HepG2 (cell line): ENCODE results near the gene IQCN. TPM values are rescaled to one million over a fixed set of nuclear protein-coding genes. Genes with fewer than 3 reads are reported as not detected.

Source experiments
- AHDC1 ChIP-seq: sonication (generic); formaldehyde crosslinking; IDR thresholded peaks from 2 replicates; pipeline ENCODE4 v1.5.1; 2020; ENCODE audit warnings: mild to moderate bottlenecking, missing genetic modification reagents, borderline replicate concordance
- ELF1 ChIP-seq: sonication (generic); formaldehyde crosslinking; IDR thresholded peaks from 2 replicates; pipeline ENCODE4 v1.4.0; 2020; ENCODE audit warnings: missing genetic modification reagents
- MAF1 ChIP-seq: sonication (generic); formaldehyde crosslinking; IDR thresholded peaks from 2 replicates; pipeline ENCODE4 v1.5.0; 2020; ENCODE audit warnings: missing genetic modification reagents, borderline replicate concordance
- MAZ ChIP-seq, 2 experiments: sonication (generic) in 1 of 2; formaldehyde crosslinking in 1 of 2; IDR thresholded peaks; 2 replicates each; pipeline versions ENCODE4 v1.5.0 to v1.6.1; 2012 to 2020; ENCODE audit warnings: low read depth in 2 of 2, mild to moderate bottlenecking in 2 of 2, borderline replicate concordance in 1 of 2, improper control_type of control experiment in 1 of 2, low read length in 1 of 2, missing genetic modification reagents in 1 of 2, moderate library complexity in 1 of 2
- PAWR ChIP-seq: sonication (generic); formaldehyde crosslinking; IDR thresholded peaks from 2 replicates; pipeline ENCODE4 v1.4.0; 2020; ENCODE audit warnings: missing genetic modification reagents, mild to moderate bottlenecking, borderline replicate concordance
- SNAPC5 ChIP-seq: sonication (generic); formaldehyde crosslinking; IDR thresholded peaks from 2 replicates; pipeline ENCODE4 v1.8.1; 2023; ENCODE audit warnings: mild to moderate bottlenecking, missing genetic modification reagents, borderline replicate concordance
- TFDP1 ChIP-seq: IDR thresholded peaks from 2 replicates; pipeline ENCODE4 v1.6.1; 2016; ENCODE audit warnings: missing compliant biosample characterization, missing genetic modification reagents, borderline replicate concordance
- XRCC5 ChIP-seq: fragments of 200-400 bp; formaldehyde crosslinking; optimal IDR thresholded peaks from 2 replicates; pipeline ENCODE3; 2017; ENCODE audit warnings: mild to moderate bottlenecking, low read length
- ZNF124 ChIP-seq: sonication (generic); formaldehyde crosslinking; IDR thresholded peaks from 2 replicates; pipeline ENCODE4 v1.4.0; 2020; ENCODE audit warnings: missing genetic modification reagents
- ZNF142 ChIP-seq: sonication (generic); formaldehyde crosslinking; IDR thresholded peaks from 2 replicates; pipeline ENCODE4 v1.4.0; 2020; ENCODE audit warnings: missing genetic modification reagents
- ZNF430 ChIP-seq: sonication (generic); formaldehyde crosslinking; IDR thresholded peaks from 2 replicates; pipeline ENCODE4 v1.9.0; 2021; ENCODE audit warnings: mild to moderate bottlenecking, missing genetic modification reagents
- ZNF501 ChIP-seq: sonication (generic); formaldehyde crosslinking; IDR thresholded peaks from 2 replicates; pipeline ENCODE4 v1.5.1; 2020; ENCODE audit warnings: mild to moderate bottlenecking, moderate library complexity, missing genetic modification reagents
- ZNF670 ChIP-seq: sonication (generic); formaldehyde crosslinking; IDR thresholded peaks from 2 replicates; pipeline ENCODE4 v1.8.0; 2022; ENCODE audit warnings: mild to moderate bottlenecking, missing genetic modification reagents, borderline replicate concordance
- polyA plus RNA-seq, 8 experiments: library from polyadenylated mRNA; depleted of rRNA in 3 of 8; stranded (reverse) in 7 of 8; unstranded in 1 of 8; fragments of >200 nt; fragmentation: Illumina TruSeq in 4 of 8; extraction: Trizol in 4 of 8; gene quantifications; 2 replicates each; pipeline versions ENCODE4 v1.2.1 to v1.2.3, GENCODE V29; 2011 to 2016; ENCODE audit warnings: low read depth in 4 of 8, missing spikeins in 1 of 8, mixed read lengths in 1 of 8; ENCODE audit not compliant: insufficient read depth in 1 of 8
- total RNA-seq, 5 experiments: library from RNA; depleted of rRNA; stranded (reverse); fragments of >200 nt; fragmentation: Illumina TruSeq; extraction: Trizol; gene quantifications; 2 replicates each; pipeline ENCODE4 v1.2.3, GENCODE V29; 2016; ENCODE audit warnings: low read depth in 1 of 5

The IQCN gene
- total and polyA plus RNA-seq, 2 of the 13 experiments (the other 11 are each of a cell fraction or from before 2014, with no cell fraction given): 0.04 to 0.18 TPM

- TF ChIP-seq ZNF142 (CRISPR knock-in tag) (0 out of 2 replicates have a peak, but pooled peaks have one; percentile 10), PAWR (CRISPR knock-in tag) (no peak), MAZ (IDR thresholded peaks at IDR 0.05; ENCODE audit: borderline replicate concordance, low read depth, low read length) (peak; percentile 59; the same call in 1 of the 2 replicates), MAZ (CRISPR knock-in tag; IDR thresholded peaks at IDR 0.05; ENCODE audit: low read depth) (peak; percentile 0; the same call in 1 of the 2 replicates), ZNF501 (CRISPR knock-in tag) (0 out of 2 replicates have a peak, but pooled peaks have one; percentile 33), ELF1 (CRISPR knock-in tag) (peak; percentile 37; the same call in 1 of the 2 replicates), XRCC5 (no peak), ZNF430 (CRISPR knock-in tag) (0 out of 2 replicates have a peak, but pooled peaks have one; percentile 60), SNAPC5 (no peak), MAF1 (CRISPR knock-in tag) (no peak), ZNF670 (CRISPR knock-in tag) (peak; percentile 60; the same call in 1 of the 2 replicates), ZNF124 (0 out of 2 replicates have a peak, but pooled peaks have one; percentile 12), AHDC1 (0 out of 2 replicates have a peak, but pooled peaks have one; percentile 36), TFDP1 (CRISPR knock-in tag) (0 out of 2 replicates have a peak, but pooled peaks have one; percentile 15)
These were observed 8.0 kb upstream of the IQCN start (continued) for GRCh38 chr19:18282021-18282787.
